HG03457 (cell line): ENCODE data around the gene PLA2G4D.

ENCODE experiments used
- ATAC-seq: cut with Tn5 transposase; IDR thresholded peaks from one replicate; pipeline ENCODE4 v1.9.1; 2021; ENCODE audit warnings: moderate number of reproducible peaks; ENCODE audit not compliant: unreplicated experiment

The PLA2G4D gene

GRCh38 chr15:42094512-42094963 lies at the start of gene PLA2G4D:
TSS of gene PLA2G4D (minus strand) at chr15:42094562. CDS start at chr15:42094459, 103 bp downstream.
- ATAC-seq = no peak

GRCh38 chr15:42143356-42143755 lies 49.0 kb upstream of the PLA2G4D start:
- ATAC-seq = no peak

- ATAC-seq = no peak
These were observed 47.7 kb upstream of the PLA2G4D start for GRCh38 chr15:42141795-42142667.

GRCh38 chr15:42141246-42141645 lies 46.9 kb upstream of the PLA2G4D start:
- ATAC-seq = no peak

- ATAC-seq = no peak
These were observed 46.2 kb upstream of the PLA2G4D start for GRCh38 chr15:42140383-42141070.

GRCh38 chr15:42139596-42139995 lies 45.2 kb upstream of the PLA2G4D start:
- ATAC-seq = no peak

GRCh38 chr15:42138968-42139386 lies 44.6 kb upstream of the PLA2G4D start:
- no peak for ATAC-seq

GRCh38 chr15:42138411-42138810 lies 44.0 kb upstream of the PLA2G4D start:
- ATAC-seq = no peak

GRCh38 chr15:42137461-42138261 lies 43.3 kb upstream of the PLA2G4D start:
- ATAC-seq = no peak

GRCh38 chr15:42136513-42136912 lies 42.2 kb upstream of the PLA2G4D start:
- no peak for ATAC-seq

- ATAC-seq = no peak
These were observed 41.0 kb upstream of the PLA2G4D start for GRCh38 chr15:42135351-42135750.

GRCh38 chr15:42134617-42135245 lies 40.4 kb upstream of the PLA2G4D start:
- ATAC-seq = no peak

- no peak for ATAC-seq
These were observed 39.6 kb upstream of the PLA2G4D start for GRCh38 chr15:42133886-42134502.

GRCh38 chr15:42133356-42133755 lies 39.0 kb upstream of the PLA2G4D start:
- no peak for ATAC-seq

- no peak for ATAC-seq
These were observed 37.8 kb upstream of the PLA2G4D start for GRCh38 chr15:42131826-42132806.

- ATAC-seq = no peak
These were observed 36.6 kb upstream of the PLA2G4D start for GRCh38 chr15:42131006-42131405.

- ATAC-seq = no peak
These were observed 36.1 kb upstream of the PLA2G4D start for GRCh38 chr15:42130246-42130986.

GRCh38 chr15:42129364-42129763 lies 35.0 kb upstream of the PLA2G4D start:
- ATAC-seq = no peak
